Measurements from ENCODE around the gene TTC9C.
"Not testable (repeated sequence)": the region's sequence is repeated elsewhere in the genome, so short reads cannot be mapped to it uniquely, and the experiment has no call there.

The TTC9C gene

GRCh38 chr11:62752177-62752785, 24.0 kb downstream of the TTC9C start:
- DNase-seq (ENCODE audit: low read depth) = no peak

GRCh38 chr11:62752994-62753735, 24.9 kb downstream of the TTC9C start:
- DNase-seq (ENCODE audit: low read depth) = no peak

GRCh38 chr11:62753736-62754603, 25.7 kb downstream of the TTC9C start, which contains the start of gene ZBTB3:
Gene ZBTB3 (minus strand): TSS chr11:62754160. CDS start chr11:62753664, 496 bp downstream.
- peak; percentile 98 for DNase-seq (ENCODE audit: low read depth)

- DNase-seq (ENCODE audit: low read depth) = no peak
These were observed 26.9 kb downstream of the TTC9C start for GRCh38 chr11:62755086-62755615.

GRCh38 chr11:62757846-62758788, 29.8 kb downstream of the TTC9C start:
- no peak for DNase-seq (ENCODE audit: low read depth)

GRCh38 chr11:62760867-62761227, 32.6 kb downstream of the TTC9C start:
- DNase-seq (ENCODE audit: low read depth) = not testable (repeated sequence)

GRCh38 chr11:62770778-62771143, 42.5 kb downstream of the TTC9C start:
- DNase-seq (ENCODE audit: low read depth) = no peak

- DNase-seq (ENCODE audit: low read depth) = peak; percentile 92
These were observed 43.1 kb downstream of the TTC9C start, which contains the start of gene TAF6L for GRCh38 chr11:62771144-62772021. Gene TAF6L (plus strand): TSS chr11:62771396. CDS start chr11:62775784, 4,388 bp downstream.

- no peak for DNase-seq (ENCODE audit: low read depth)
These were observed 46.1 kb downstream of the TTC9C start for GRCh38 chr11:62774407-62774806.

GRCh38 chr11:62775646-62776045, 47.4 kb downstream of the TTC9C start:
- DNase-seq (ENCODE audit: low read depth) = no peak

- no peak for DNase-seq (ENCODE audit: low read depth)
These were observed 49.1 kb downstream of the TTC9C start for GRCh38 chr11:62777389-62777788.

- DNase-seq (ENCODE audit: low read depth) = no peak
These were observed 50.2 kb downstream of the TTC9C start for GRCh38 chr11:62778441-62778840.

- no peak for DNase-seq (ENCODE audit: low read depth)
These were observed 54.5 kb downstream of the TTC9C start for GRCh38 chr11:62782753-62783152.

- DNase-seq (ENCODE audit: low read depth) = no peak
These were observed 58.2 kb downstream of the TTC9C start for GRCh38 chr11:62786318-62787004.

- peak; percentile 92 for DNase-seq (ENCODE audit: low read depth)
These were observed 58.9 kb downstream of the TTC9C start, which contains the start of gene TMEM179B for GRCh38 chr11:62787005-62787759. Gene TMEM179B (plus strand): TSS chr11:62787402. CDS start chr11:62787432, 30 bp downstream.
